ENCODE data around the gene BBS9. TPM values are rescaled to one million over a fixed set of nuclear protein-coding genes. Genes with fewer than 3 reads are reported as not detected.

The BBS9 gene
- total and polyA plus RNA-seq, 2 donors from 2014 or later, result 9.0 to 23.4 TPM

DNA sequence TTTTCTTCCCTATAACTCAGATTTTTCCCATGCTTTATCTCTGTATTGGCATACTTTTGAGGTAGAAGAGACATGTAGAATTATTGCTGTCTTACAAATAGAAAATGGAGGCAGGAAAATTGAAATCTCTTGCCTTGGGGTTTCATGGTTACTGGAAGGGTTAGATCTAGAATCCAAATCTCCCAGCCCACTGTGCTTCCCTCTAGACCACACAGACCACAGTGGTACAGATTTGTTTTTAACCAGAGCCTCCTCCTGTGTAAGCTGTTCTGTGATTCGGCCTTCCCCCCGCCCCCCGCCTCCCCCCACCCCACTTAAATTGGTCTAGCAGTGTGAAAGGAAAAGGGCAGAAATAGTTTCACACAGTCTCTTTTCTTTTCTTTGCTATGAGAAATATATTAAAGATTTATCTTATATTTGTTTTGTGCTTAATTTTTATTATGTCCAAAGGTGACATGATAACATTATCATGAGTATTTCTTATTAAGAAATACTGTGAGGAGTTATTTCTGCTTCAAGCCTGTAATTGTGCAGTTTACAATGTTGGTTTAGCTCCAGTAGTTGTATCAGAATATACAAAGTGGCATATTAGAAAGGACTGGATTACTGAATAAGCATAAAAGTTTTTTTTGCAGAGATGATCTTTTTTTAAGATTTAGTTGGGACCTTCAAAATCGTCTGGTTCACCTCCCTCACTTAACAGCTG is 407.2 kb downstream of the BBS9 start:
- no peaks in the 10 kb centered on the region for H3K27me3 ChIP-seq (ENCODE audit: control insufficient read depth, insufficient read depth, low read length)
- FAIRE-seq (no peak), DNase-seq (no peak)
- TF ChIP-seq, protein P1, sequence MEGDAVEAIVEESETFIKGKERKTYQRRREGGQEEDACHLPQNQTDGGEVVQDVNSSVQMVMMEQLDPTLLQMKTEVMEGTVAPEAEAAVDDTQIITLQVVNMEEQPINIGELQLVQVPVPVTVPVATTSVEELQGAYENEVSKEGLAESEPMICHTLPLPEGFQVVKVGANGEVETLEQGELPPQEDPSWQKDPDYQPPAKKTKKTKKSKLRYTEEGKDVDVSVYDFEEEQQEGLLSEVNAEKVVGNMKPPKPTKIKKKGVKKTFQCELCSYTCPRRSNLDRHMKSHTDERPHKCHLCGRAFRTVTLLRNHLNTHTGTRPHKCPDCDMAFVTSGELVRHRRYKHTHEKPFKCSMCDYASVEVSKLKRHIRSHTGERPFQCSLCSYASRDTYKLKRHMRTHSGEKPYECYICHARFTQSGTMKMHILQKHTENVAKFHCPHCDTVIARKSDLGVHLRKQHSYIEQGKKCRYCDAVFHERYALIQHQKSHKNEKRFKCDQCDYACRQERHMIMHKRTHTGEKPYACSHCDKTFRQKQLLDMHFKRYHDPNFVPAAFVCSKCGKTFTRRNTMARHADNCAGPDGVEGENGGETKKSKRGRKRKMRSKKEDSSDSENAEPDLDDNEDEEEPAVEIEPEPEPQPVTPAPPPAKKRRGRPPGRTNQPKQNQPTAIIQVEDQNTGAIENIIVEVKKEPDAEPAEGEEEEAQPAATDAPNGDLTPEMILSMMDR (IDR thresholded peaks at IDR 0.05; ENCODE audit: borderline replicate concordance, extremely low read depth, insufficient read depth), result no peak
- H3K27ac ChIP-seq (ENCODE audit: low read depth in 2 of 2, low read length in 2 of 2), result no peak overlapping the region
- intact Hi-C loops (cut with DNase I), result no loop called here
- H3K9ac ChIP-seq (ENCODE audit: low read length in 3 of 3), result no peak overlapping the region
- H3K9me3 ChIP-seq (ENCODE audit: control insufficient read depth in 2 of 3, insufficient read depth in 1 of 3, low read length in 3 of 3), result peaks cover 0 to 4% (median 0%) of the 10 kb centered on the region in 3 donors
- peaks cover 0 to 3% (median 0%) of the 10 kb centered on the region in 3 donors for H3K36me3 ChIP-seq (ENCODE audit: control insufficient read depth in 2 of 3, insufficient read depth in 3 of 3, low read length in 3 of 3)
- H3K4me1 ChIP-seq (ENCODE audit: control insufficient read depth in 2 of 3, insufficient read depth in 2 of 3, low read depth in 1 of 3, low read length in 3 of 3), result peaks cover 0 to 4% (median 0%) of the 10 kb centered on the region in 3 donors
- no peak overlapping the region for H3K4me3 ChIP-seq (ENCODE audit: low read length in 3 of 3)

DNA sequence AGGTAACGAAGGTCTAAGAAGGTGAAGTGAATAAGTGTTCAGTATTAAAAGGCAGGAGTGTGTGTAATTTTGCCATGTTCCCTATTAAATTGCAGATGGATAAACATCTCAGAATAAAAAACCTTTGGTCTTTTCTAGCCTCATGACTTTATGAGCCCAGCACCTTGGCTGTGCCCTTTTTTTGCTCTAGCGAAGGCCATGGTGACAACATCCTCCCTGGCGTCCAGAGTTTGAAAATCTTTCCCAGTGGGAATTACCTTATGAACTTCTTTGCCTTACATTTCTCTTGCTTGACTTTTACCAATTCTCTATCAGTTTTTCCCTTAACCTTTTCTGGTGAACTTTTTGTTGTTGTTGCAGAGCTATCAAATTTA is 407.7 kb downstream of the BBS9 start:
- H3K36me3 ChIP-seq (ENCODE audit: control insufficient read depth in 2 of 3, insufficient read depth in 3 of 3, low read length in 3 of 3), result peaks cover 0 to 3% (median 0%) of the 10 kb centered on the region in 3 donors

DNA sequence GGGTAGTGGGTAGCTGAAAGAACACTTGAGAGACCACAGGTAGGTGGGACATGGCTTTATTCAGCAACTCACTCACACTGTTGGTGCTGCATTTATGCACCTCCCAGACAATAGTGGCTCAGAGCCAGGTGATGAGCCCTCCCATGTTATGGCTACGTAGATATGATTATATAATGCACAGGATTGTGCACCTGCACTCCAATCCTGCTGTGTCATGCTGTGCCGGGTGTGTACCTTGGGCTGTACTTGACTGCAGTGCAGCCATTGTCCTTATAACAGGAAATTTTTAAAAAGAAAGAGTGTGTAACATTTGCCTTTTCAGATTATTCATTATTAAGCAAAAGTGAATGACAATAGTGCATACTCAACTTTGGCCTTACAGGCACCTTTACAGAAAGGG is 409.8 kb downstream of the BBS9 start:
- peaks cover 0 to 4% (median 0%) of the 10 kb centered on the region in 3 donors for H3K4me1 ChIP-seq (ENCODE audit: control insufficient read depth in 2 of 3, insufficient read depth in 2 of 3, low read depth in 1 of 3, low read length in 3 of 3)
- no peak overlapping the region for H3K27ac ChIP-seq (ENCODE audit: low read depth in 2 of 2, low read length in 2 of 2)
- H3K27me3 ChIP-seq (ENCODE audit: control insufficient read depth, insufficient read depth, low read length), result no peaks in the 10 kb centered on the region
- H3K4me3 ChIP-seq (ENCODE audit: low read length in 3 of 3), result no peak overlapping the region
- DNase-seq (no peak), FAIRE-seq (no peak)
- H3K9ac ChIP-seq (ENCODE audit: low read length in 3 of 3), result no peak overlapping the region
- H3K36me3 ChIP-seq (ENCODE audit: control insufficient read depth in 2 of 3, insufficient read depth in 3 of 3, low read length in 3 of 3), result peaks cover 0 to 3% (median 0%) of the 10 kb centered on the region in 3 donors
- intact Hi-C loops (cut with DNase I), result no loop called here
- peaks cover 0 to 4% (median 0%) of the 10 kb centered on the region in 3 donors for H3K9me3 ChIP-seq (ENCODE audit: control insufficient read depth in 2 of 3, insufficient read depth in 1 of 3, low read length in 3 of 3)
- TF ChIP-seq, protein P1 (IDR thresholded peaks at IDR 0.05; ENCODE audit: borderline replicate concordance, extremely low read depth, insufficient read depth), result no peak

More for the DNA sequence above, 407.7 kb downstream of the BBS9 start:
- intact Hi-C loops (cut with DNase I), result no loop called here
- no peak for FAIRE-seq
- no peak overlapping the region for H3K9ac ChIP-seq (ENCODE audit: low read length in 3 of 3)
- no peak overlapping the region for H3K4me3 ChIP-seq (ENCODE audit: low read length in 3 of 3)
- peaks cover 0 to 4% (median 0%) of the 10 kb centered on the region in 3 donors for H3K4me1 ChIP-seq (ENCODE audit: control insufficient read depth in 2 of 3, insufficient read depth in 2 of 3, low read depth in 1 of 3, low read length in 3 of 3)
- TF ChIP-seq, protein P1 (IDR thresholded peaks at IDR 0.05; ENCODE audit: borderline replicate concordance, extremely low read depth, insufficient read depth), result no peak
- H3K9me3 ChIP-seq (ENCODE audit: control insufficient read depth in 2 of 3, insufficient read depth in 1 of 3, low read length in 3 of 3), result peaks cover 0 to 4% (median 0%) of the 10 kb centered on the region in 3 donors
- DNase-seq, result no peak
- H3K27ac ChIP-seq (ENCODE audit: low read depth in 2 of 2, low read length in 2 of 2), result no peak overlapping the region
- H3K27me3 ChIP-seq (ENCODE audit: control insufficient read depth, insufficient read depth, low read length), result no peaks in the 10 kb centered on the region

Data from kidney (tissue), 14 donors.